HCT116 (cell line): ENCODE results near the gene CERS5.

ENCODE experiments used
- ZNF274 ChIP-seq: fragments of 200-500 bp; sonication (Bioruptor generic); IDR thresholded peaks from 2 replicates; pipeline ENCODE4 v1.6.1; 2014; ENCODE audit warnings: mild to moderate bottlenecking, low read depth, low read length, inconsistent platforms
- TF ChIP-seq, protein P1 (sequence below), 3 experiments: fragments of 200-600 bp in 1 of 3; sonication (generic) in 1 of 3; IDR thresholded peaks in 2 of 3; conservative IDR thresholded peaks in 1 of 3; 2 replicates each; pipeline ENCODE4 v1.5.1; 2012 to 2017; ENCODE audit warnings: low read depth in 2 of 3, low read length in 2 of 3, antibody characterized with exemption in 1 of 3, borderline replicate concordance in 1 of 3, control low read depth in 1 of 3, mild to moderate bottlenecking in 1 of 3, mixed read lengths in 1 of 3, mixed run types in 1 of 3, moderate library complexity in 1 of 3; ENCODE audit not compliant: insufficient read depth in 1 of 3

- no peak for TF ChIP-seq ZNF274
- TF ChIP-seq, protein P1, sequence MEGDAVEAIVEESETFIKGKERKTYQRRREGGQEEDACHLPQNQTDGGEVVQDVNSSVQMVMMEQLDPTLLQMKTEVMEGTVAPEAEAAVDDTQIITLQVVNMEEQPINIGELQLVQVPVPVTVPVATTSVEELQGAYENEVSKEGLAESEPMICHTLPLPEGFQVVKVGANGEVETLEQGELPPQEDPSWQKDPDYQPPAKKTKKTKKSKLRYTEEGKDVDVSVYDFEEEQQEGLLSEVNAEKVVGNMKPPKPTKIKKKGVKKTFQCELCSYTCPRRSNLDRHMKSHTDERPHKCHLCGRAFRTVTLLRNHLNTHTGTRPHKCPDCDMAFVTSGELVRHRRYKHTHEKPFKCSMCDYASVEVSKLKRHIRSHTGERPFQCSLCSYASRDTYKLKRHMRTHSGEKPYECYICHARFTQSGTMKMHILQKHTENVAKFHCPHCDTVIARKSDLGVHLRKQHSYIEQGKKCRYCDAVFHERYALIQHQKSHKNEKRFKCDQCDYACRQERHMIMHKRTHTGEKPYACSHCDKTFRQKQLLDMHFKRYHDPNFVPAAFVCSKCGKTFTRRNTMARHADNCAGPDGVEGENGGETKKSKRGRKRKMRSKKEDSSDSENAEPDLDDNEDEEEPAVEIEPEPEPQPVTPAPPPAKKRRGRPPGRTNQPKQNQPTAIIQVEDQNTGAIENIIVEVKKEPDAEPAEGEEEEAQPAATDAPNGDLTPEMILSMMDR (IDR thresholded peaks at IDR 0.05 in 2 of 3, conservative IDR thresholded peaks at IDR 0.05 in 1 of 3; ENCODE audit: borderline replicate concordance in 1 of 3, insufficient read depth in 1 of 3, low read depth in 2 of 3, low read length in 2 of 3): no peak
These were observed 87.4 kb downstream of the CERS5 start for GRCh38 chr12:50079771-50080170.
